AG10803 (cell line): ENCODE results near the gene FKBP1A.
A peak's percentile ranks its signal among the peaks of the same experiment; 100 is the strongest.

Experiments
- DNase-seq: peaks from one replicate; pipeline ENCODE4 v3.0.0; 2010; ENCODE audit warnings: low read depth
- H3K4me3 ChIP-seq: 2 replicates; pipeline ENCODE4 v1.5.1; 2011; ENCODE audit warnings: mild to moderate bottlenecking, low read length, control low read depth
- CTCF ChIP-seq: conservative IDR thresholded peaks from 2 replicates; pipeline ENCODE4 v1.5.1; 2011; ENCODE audit warnings: mild to moderate bottlenecking, low read length, control low read depth, inconsistent platforms

FKBP1A gene

GRCh38 chr20:1397710-1398109 is 4.9 kb upstream of the FKBP1A start:
- no peak for DNase-seq
- TF ChIP-seq CTCF = peak; percentile 20; the same call in 1 of the 2 replicates
- no peak overlapping the region for H3K4me3 ChIP-seq

GRCh38 chr20:1396702-1397101 is 3.8 kb upstream of the FKBP1A start:
- no peak for TF ChIP-seq CTCF
- no peak for DNase-seq
- H3K4me3 ChIP-seq = no peak overlapping the region

- TF ChIP-seq CTCF = no peak
- no peak overlapping the region for H3K4me3 ChIP-seq
- DNase-seq = no peak
Observed at GRCh38 chr20:1396264-1396663, 3.4 kb upstream of the FKBP1A start.

DNA sequence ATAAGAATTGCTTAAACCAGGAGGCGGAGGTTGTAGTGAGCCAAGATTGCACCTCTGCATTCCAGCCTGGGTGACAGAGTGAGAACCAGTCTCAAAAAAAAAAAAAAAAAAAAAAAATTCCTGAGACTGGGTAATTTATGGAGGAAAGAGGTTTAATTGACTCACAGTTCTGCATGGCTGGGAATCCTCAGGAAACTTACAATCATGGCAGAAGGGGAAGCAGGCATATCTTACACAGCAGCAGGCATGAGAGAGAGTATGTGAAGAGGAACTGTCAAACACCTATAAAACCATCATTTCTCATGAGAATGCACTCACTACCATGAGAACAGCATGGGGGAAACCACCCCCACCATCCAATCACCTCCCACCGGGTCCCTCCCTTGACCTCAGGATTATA is 1.8 kb upstream of the FKBP1A start:
- TF ChIP-seq CTCF = no peak
- DNase-seq = no peak
- H3K4me3 ChIP-seq = no peak overlapping the region

DNA sequence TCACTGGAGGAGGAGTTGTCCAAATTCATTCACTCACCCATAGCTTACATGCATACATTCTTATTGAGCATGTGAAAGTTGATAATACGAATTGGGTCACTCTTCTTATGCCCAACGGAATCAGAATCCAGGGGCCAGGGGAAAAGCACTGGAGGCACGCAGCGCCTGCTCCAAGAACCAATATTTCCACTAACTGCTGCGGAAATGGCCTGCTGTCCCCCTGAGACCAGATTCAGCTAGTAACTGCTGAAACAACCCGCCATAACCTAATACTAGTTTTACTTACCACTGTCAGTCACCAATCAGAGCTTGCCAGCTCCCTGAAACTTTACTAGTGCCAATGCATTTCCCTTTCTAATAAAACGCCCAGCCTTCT is 641 bp upstream of the FKBP1A start:
- no peak for DNase-seq
- no peak for TF ChIP-seq CTCF
- peak overlapping the region; percentile 79 for H3K4me3 ChIP-seq

DNA sequence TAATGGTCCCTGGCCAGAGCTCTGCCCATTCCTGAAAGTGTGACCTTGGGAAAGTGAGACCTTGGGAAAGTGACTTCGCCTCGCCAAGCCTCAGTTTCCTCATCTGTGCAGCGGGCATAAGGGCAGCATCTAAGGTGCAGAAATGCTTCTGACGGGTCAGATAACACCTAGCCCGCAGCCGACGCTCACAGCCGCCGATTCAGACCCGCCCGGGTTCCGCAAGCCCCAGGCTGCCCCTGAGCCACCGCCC is 486 bp downstream of the FKBP1A start:
- TF ChIP-seq CTCF = no peak
- no peak for DNase-seq

GRCh38 chr20:1391640-1392442 is 1.0 kb downstream of the FKBP1A start:
- peak overlapping the region; percentile 88 for H3K4me3 ChIP-seq
- TF ChIP-seq CTCF = no peak
- DNase-seq = no peak

More for the DNA sequence above, 486 bp downstream of the FKBP1A start:
- peak overlapping the region; percentile 88 for H3K4me3 ChIP-seq
